A549 (cell line): ENCODE results near the gene ZC3H12C. TPM values are rescaled to one million over a fixed set of nuclear protein-coding genes. Genes with fewer than 3 reads are reported as not detected.

Source experiments
- ATAC-seq, 2 experiments: fragments of 200-7000 bp in 1 of 2; fragments of >200 bp in 1 of 2; cut with Nextera tagmentation in 1 of 2; cut with Tn5 transposase in 1 of 2; 3 replicates each; pipeline versions ENCODE4 v1.8.0 to v1.9.1; 2018 to 2020; ENCODE audit warnings: mild to moderate bottlenecking in 1 of 2, moderate library complexity in 1 of 2
- CTCF ChIA-PET: fragments of 300-600 bp; sonication (Branson Sonifier 250); formaldehyde crosslinking; extraction: SDS; loops from one replicate; lab custom pipeline; 2021; ENCODE audit warnings: antibody characterized with exemption, inconsistent platforms; lab: Yijun Ruan, JAX
- POLR2A ChIA-PET: fragments of 350-600 bp; formaldehyde crosslinking; extraction: SDS; loops from one replicate; lab custom pipeline; 2021; ENCODE audit warnings: antibody characterized with exemption, inconsistent platforms; lab: Yijun Ruan, JAX
- DNase-seq, 2 experiments: peaks; one replicate each; pipeline versions ENCODE4 v3.0.0 to v3.0.0-alpha.2; 2011 to 2016; ENCODE audit warnings: low read depth in 1 of 2, low spot score in 1 of 2
- FAIRE-seq: peaks from 2 replicates; lab custom pipeline; 2011; peaks lifted over from hg19 to GRCh38; lab: Jason Lieb, UNC
- H3K27ac ChIP-seq, 2 experiments: fragments of >200 bp; sonication (Bioruptor Twin); formaldehyde crosslinking; 3 replicates each; pipeline ENCODE4 v1.5.1; 2016 to 2017
- H3K4me1 ChIP-seq: fragments of >200 bp; sonication (Bioruptor Twin); formaldehyde crosslinking; 3 replicates; pipeline ENCODE4 v1.6.1; 2016
- H3K4me2 ChIP-seq: fragments of >200 bp; sonication (Bioruptor Twin); formaldehyde crosslinking; 3 replicates; pipeline ENCODE4 v1.6.1; 2016
- H3K4me3 ChIP-seq: fragments of >200 bp; sonication (Bioruptor Twin); formaldehyde crosslinking; 3 replicates; pipeline ENCODE4 v1.5.1; 2016
- H3K9me3 ChIP-seq: fragments of >200 bp; sonication (Bioruptor Twin); formaldehyde crosslinking; 3 replicates; pipeline ENCODE4 v1.6.1; 2016
- BHLHE40 ChIP-seq: IDR thresholded peaks from 2 replicates; pipeline ENCODE4 v1.6.1; 2012; ENCODE audit warnings: low read depth, low read length, inconsistent platforms
- CBX2 ChIP-seq: fragments of 200-600 bp; sonication (generic); IDR thresholded peaks from 2 replicates; pipeline ENCODE4 v1.6.1; 2016; ENCODE audit warnings: low read depth, mild to moderate bottlenecking, borderline replicate concordance
- CBX8 ChIP-seq: fragments of 200-600 bp; sonication (generic); IDR thresholded peaks from 2 replicates; pipeline ENCODE4 v1.6.1; 2016
- CEBPB ChIP-seq, 2 experiments: fragments of >200 bp in 1 of 2; sonication (Bioruptor Twin) in 1 of 2; formaldehyde crosslinking in 1 of 2; IDR thresholded peaks; 2 replicates each; pipeline ENCODE4 v1.6.1; 2012 to 2016
- CHD2 ChIP-seq: fragments of 150-350 bp; IDR thresholded peaks from 2 replicates; pipeline ENCODE4 v1.6.1; 2014; ENCODE audit warnings: low read length; ENCODE audit not compliant: partially characterized antibody
- CHD4 ChIP-seq: fragments of 200-600 bp; sonication (generic); IDR thresholded peaks from 2 replicates; pipeline ENCODE4 v1.6.1; 2016; ENCODE audit warnings: antibody characterized with exemption, mild to moderate bottlenecking, borderline replicate concordance
- EHF ChIP-seq: fragments of 250-450 bp; sonication (Bioruptor Pico); IDR thresholded peaks from 2 replicates; pipeline ENCODE4 v1.5.0; 2020; ENCODE audit warnings: mild to moderate bottlenecking
- EHMT2 ChIP-seq: fragments of 200-600 bp; sonication (generic); IDR thresholded peaks from 2 replicates; pipeline ENCODE4 v1.6.1; 2016; ENCODE audit warnings: antibody characterized with exemption, low read depth, mild to moderate bottlenecking, moderate library complexity
- ELK1 ChIP-seq: fragments of 150-350 bp; IDR thresholded peaks from 2 replicates; pipeline ENCODE4 v1.6.1; 2014; ENCODE audit warnings: low read depth, mild to moderate bottlenecking, low read length
- EP300 ChIP-seq, 2 experiments: fragments of >200 bp; sonication (Bioruptor Twin); formaldehyde crosslinking; IDR thresholded peaks; 2 replicates in 1 of 2; 3 replicates in 1 of 2; pipeline ENCODE4 v1.6.1; 2016 to 2017
- FOSB ChIP-seq: fragments of 250-450 bp; sonication (Bioruptor Pico); IDR thresholded peaks from 2 replicates; pipeline ENCODE4 v1.5.0; 2020; ENCODE audit warnings: mild to moderate bottlenecking, moderate library complexity
- FOSL2 ChIP-seq, 2 experiments: fragments of 450-650 bp in 1 of 2; fragments of >200 bp in 1 of 2; sonication (Bioruptor Twin) in 1 of 2; formaldehyde crosslinking; IDR thresholded peaks; 2 replicates each; pipeline versions ENCODE4 v1.5.0 to v1.6.1; 2016 to 2020; ENCODE audit warnings: mild to moderate bottlenecking in 1 of 2, moderate library complexity in 1 of 2
- FOXS1 ChIP-seq: fragments of 250-450 bp; sonication (Bioruptor Pico); IDR thresholded peaks from 2 replicates; pipeline ENCODE4 v1.5.0; 2020; ENCODE audit warnings: mild to moderate bottlenecking, moderate library complexity
- HOXA7 ChIP-seq: fragments of 250-450 bp; sonication (Bioruptor Pico); IDR thresholded peaks from 2 replicates; pipeline ENCODE4 v1.5.0; 2020; ENCODE audit warnings: mild to moderate bottlenecking, moderate library complexity
- JUN ChIP-seq, 2 experiments: fragments of >200 bp; sonication (Bioruptor Twin); formaldehyde crosslinking; IDR thresholded peaks; 2 replicates in 1 of 2; 3 replicates in 1 of 2; pipeline ENCODE4 v1.6.1; 2016 to 2017
- MAX ChIP-seq: IDR thresholded peaks from 2 replicates; pipeline ENCODE4 v1.6.1; 2012
- MAZ ChIP-seq: fragments of 150-350 bp; IDR thresholded peaks from 2 replicates; pipeline ENCODE4 v1.6.1; 2014; ENCODE audit warnings: antibody characterized with exemption, low read depth, low read length, borderline replicate concordance
- MYC ChIP-seq: IDR thresholded peaks from 2 replicates; pipeline ENCODE4 v1.6.1; 2012; ENCODE audit warnings: mild to moderate bottlenecking, inconsistent platforms, low read length, improper control_type of control experiment, borderline replicate concordance
- NR3C1 ChIP-seq: fragments of >200 bp; sonication (Bioruptor Twin); formaldehyde crosslinking; IDR thresholded peaks from 3 replicates; pipeline ENCODE4 v1.6.1; 2017
- PHF8 ChIP-seq: fragments of 200-600 bp; sonication (generic); IDR thresholded peaks from 2 replicates; pipeline ENCODE4 v1.6.1; 2016; ENCODE audit warnings: low read depth, mild to moderate bottlenecking, antibody characterized with exemption, moderate library complexity, borderline replicate concordance
- POLR2A ChIP-seq: IDR thresholded peaks from 2 replicates; pipeline ENCODE4 v1.6.1; 2012; ENCODE audit warnings: mild to moderate bottlenecking, low read length
- POLR2AphosphoS2 ChIP-seq: conservative IDR thresholded peaks from 2 replicates; pipeline ENCODE4 v1.6.1; 2012; ENCODE audit warnings: low read length, improper control_type of control experiment, inconsistent platforms
- REST ChIP-seq: fragments of 200-600 bp; sonication (generic); IDR thresholded peaks from 2 replicates; pipeline ENCODE4 v1.6.1; 2016; ENCODE audit warnings: antibody characterized with exemption, mild to moderate bottlenecking, moderate library complexity
- RFX5 ChIP-seq: fragments of 450-650 bp; IDR thresholded peaks from 2 replicates; pipeline ENCODE4 v1.7.1; 2014; ENCODE audit warnings: antibody characterized with exemption, mild to moderate bottlenecking, moderate library complexity
- RNF2 ChIP-seq: fragments of 200-600 bp; sonication (generic); IDR thresholded peaks from 2 replicates; pipeline ENCODE4 v1.6.1; 2016; ENCODE audit warnings: low read depth, mild to moderate bottlenecking, antibody characterized with exemption, moderate library complexity, borderline replicate concordance
- USF2 ChIP-seq: fragments of 450-650 bp; IDR thresholded peaks from 2 replicates; pipeline ENCODE4 v1.6.1; 2014; ENCODE audit warnings: antibody characterized with exemption
- ZFP36 ChIP-seq: fragments of 450-650 bp; IDR thresholded peaks from 2 replicates; pipeline ENCODE4 v1.6.1; 2014; ENCODE audit warnings: borderline replicate concordance; ENCODE audit not compliant: partially characterized antibody
- ZSCAN20 ChIP-seq: fragments of 250-450 bp; sonication (Bioruptor Pico); IDR thresholded peaks from 2 replicates; pipeline ENCODE4 v1.8.0; 2022; ENCODE audit warnings: mild to moderate bottlenecking, moderate library complexity
- WGBS: methylation state at CpG from one replicate; pipeline ENCODE4 v1.1.6; 2017; ENCODE audit errors: missing lambda C conversion rate; 5-methylcytosine and 5-hydroxymethylcytosine counted together
- polyA plus RNA-seq, 4 experiments: library from polyadenylated mRNA; depleted of rRNA in 3 of 4; stranded (reverse); fragments of >200 nt; fragmentation: RNase III in 1 of 4; extraction: RNeasy Plus Mini Kit Qiagen cat#74134 plus additional on column Dnase treatment in 1 of 4; gene quantifications; 2 replicates in 3 of 4; 3 replicates in 1 of 4; pipeline ENCODE4 v1.2.3, GENCODE V29; 2011 to 2017

ZC3H12C gene
- polyA plus RNA-seq, 2 of the 4 experiments (the other 2 are of a cell fraction): 3.1 to 12.4 TPM

- 87% methylated on average over 2 of the region's 2 CpGs for WGBS
- Histone ChIP-seq H3K4me2 (no peak overlapping the region), H3K4me3 (no peak overlapping the region), H3K27ac (no peak overlapping the region), H3K4me1 (no peaks in the 10 kb centered on the region), H3K9me3 (no peaks in the 10 kb centered on the region)
- DNase-seq (no peak), ATAC-seq (no peak), FAIRE-seq (no peak)
- CTCF ChIA-PET: no interaction called here
- POLR2A ChIA-PET: no interaction called here
- no peak for TF ChIP-seq EHF
- TF ChIP-seq CBX2: no peak
- TF ChIP-seq USF2: no peak
- TF ChIP-seq ZSCAN20 (CRISPR knock-in tag): no peak
- TF ChIP-seq POLR2AphosphoS2: no peak
- no peak for TF ChIP-seq NR3C1
- TF ChIP-seq CBX8: no peak
- TF ChIP-seq HOXA7 (CRISPR knock-in tag): no peak
- no peak for TF ChIP-seq CHD4
- TF ChIP-seq FOSL2 (IDR thresholded peaks at IDR 0.05): no peak
- no peak for TF ChIP-seq FOSL2 (CRISPR knock-in tag; IDR thresholded peaks at IDR 0.05)
- TF ChIP-seq PHF8: no peak
Measured at GRCh38 chr11:110085255-110085838, 7.8 kb upstream of the ZC3H12C start.

- Histone ChIP-seq H3K9me3 (no peaks in the 10 kb centered on the region), H3K4me1 (peaks cover 4% of the 10 kb centered on the region), H3K27ac (no peak overlapping the region), H3K4me3 (no peak overlapping the region), H3K4me2 (no peak overlapping the region)
- ATAC-seq (no peak), FAIRE-seq (no peak), DNase-seq (peak in 1 of 2 experiments; percentile 18)
- ChIA-PET CTCF (no interaction called here), POLR2A (no interaction called here)
- TF ChIP-seq MAZ (no peak), BHLHE40 (peak; percentile 10; the same call in 1 of the 2 replicates)
- WGBS: 7% methylated on average over 3 of the region's 3 CpGs
Measured at GRCh38 chr11:110086892-110087309, 6.3 kb upstream of the ZC3H12C start.

GRCh38 chr11:110087812-110088534, 5.2 kb upstream of the ZC3H12C start:
- Histone ChIP-seq H3K27ac (no peak overlapping the region), H3K9me3 (no peaks in the 10 kb centered on the region), H3K4me1 (peaks cover 5% of the 10 kb centered on the region), H3K4me3 (no peak overlapping the region), H3K4me2 (no peak overlapping the region)
- ATAC-seq (no peak), FAIRE-seq (no peak), DNase-seq (no peak)
- TF ChIP-seq JUN (IDR thresholded peaks at IDR 0.05) (no peak), CHD2 (no peak), RFX5 (no peak), ZFP36 (no peak), FOXS1 (CRISPR knock-in tag) (no peak), MYC (no peak), FOSL2 (IDR thresholded peaks at IDR 0.05) (no peak), FOSL2 (CRISPR knock-in tag; IDR thresholded peaks at IDR 0.05) (no peak), CHD4 (no peak), CBX8 (no peak), ELK1 (no peak), CEBPB (IDR thresholded peaks at IDR 0.05) (no peak), MAX (no peak), RNF2 (no peak), EHMT2 (no peak), NR3C1 (no peak), POLR2A (no peak), EP300 (IDR thresholded peaks at IDR 0.05) (no peak), CBX2 (no peak), FOSB (CRISPR knock-in tag) (no peak), REST (no peak)
- WGBS: 74% methylated on average over 5 of the region's 5 CpGs
- POLR2A ChIA-PET: no interaction called here
- CTCF ChIA-PET: no interaction called here
